Thyroid gland (tissue), 4 donors: Measurements from ENCODE around the gene AMFR.

Experiments
- CTCF ChIP-seq, 6 experiments: fragments of 200-600 bp in 3 of 6; fragments of 450-650 bp in 3 of 6; sonication (generic) in 3 of 6; IDR thresholded peaks; one replicate each; pipeline ENCODE4 v1.5.1; 2016 to 2019; ENCODE audit warnings: antibody characterized with exemption in 6 of 6, mild to moderate bottlenecking in 2 of 6, inconsistent platforms in 1 of 6, moderate library complexity in 1 of 6
- POLR2A ChIP-seq, 2 donors: fragments of 450-650 bp; IDR thresholded peaks; one replicate each; pipeline ENCODE4 v1.6.1; 2017; ENCODE audit warnings: antibody characterized with exemption in 2 of 2, mild to moderate bottlenecking in 2 of 2, moderate library complexity in 1 of 2

DNA sequence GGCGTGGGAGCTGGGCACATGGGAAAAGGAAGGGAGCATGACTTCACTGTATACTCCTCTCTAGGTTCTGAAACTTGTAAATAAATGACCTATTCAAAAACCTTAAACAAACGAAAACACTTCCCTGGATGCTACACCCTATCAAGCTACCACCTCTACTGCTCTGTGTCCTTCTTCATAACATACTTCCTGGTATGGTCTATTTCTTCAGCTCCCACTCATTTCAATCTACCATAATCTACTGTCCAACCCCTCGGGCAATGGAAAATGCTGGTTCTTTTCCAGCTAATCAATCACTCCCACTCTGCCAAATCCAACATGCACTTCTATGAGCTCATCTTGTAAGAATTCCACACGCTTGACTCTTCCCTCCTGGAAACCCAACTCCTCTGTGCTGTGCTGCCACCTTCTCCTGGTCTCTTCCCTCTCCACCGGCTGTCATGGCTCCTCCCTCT lies 42.4 kb downstream of the AMFR start:
- TF ChIP-seq CTCF (IDR thresholded peaks at IDR 0.05) (no peak), POLR2A (IDR thresholded peaks at IDR 0.05) (no peak)
